CD8-positive, alpha-beta memory T cell (primary cell): ENCODE data around the gene PPP4R3A. TPM values are rescaled to one million over a fixed set of nuclear protein-coding genes. Genes with fewer than 3 reads are reported as not detected.

Source experiments
- CTCF ChIA-PET: fragments of 350-600 bp; sonication (Branson Sonifier 250); formaldehyde crosslinking; loops from one replicate; lab custom pipeline; 2021; ENCODE audit warnings: antibody characterized with exemption; lab: Charles Lee
- POLR2A ChIA-PET: fragments of 350-600 bp; sonication (Branson Sonifier 250); formaldehyde crosslinking; loops from one replicate; lab custom pipeline; 2021; ENCODE audit warnings: antibody characterized with exemption; lab: Charles Lee
- DNase-seq, 5 donors: peaks; one replicate each; pipeline versions ENCODE4 v3.0.0 to v3.0.0-alpha.2; 2020 to 2022; ENCODE audit warnings: mixed read lengths in 1 of 5
- H3K27ac ChIP-seq: one replicate; pipeline ENCODE4 v1.7.0; 2013; ENCODE audit warnings: low read depth, mild to moderate bottlenecking, low read length, moderate library complexity
- H3K27me3 ChIP-seq: 2 replicates; pipeline ENCODE4 v1.7.0; 2013; ENCODE audit warnings: low read length, mild to moderate bottlenecking; ENCODE audit not compliant: insufficient read depth, poor library complexity, severe bottlenecking
- H3K36me3 ChIP-seq: 2 replicates; pipeline ENCODE4 v1.7.0; 2013; ENCODE audit warnings: mild to moderate bottlenecking, low read length, moderate library complexity; ENCODE audit not compliant: insufficient read depth
- H3K4me1 ChIP-seq: 2 replicates; pipeline ENCODE4 v1.7.0; 2013; ENCODE audit warnings: mild to moderate bottlenecking, low read length, moderate library complexity; ENCODE audit not compliant: insufficient read depth
- H3K4me3 ChIP-seq: 2 replicates; pipeline ENCODE4 v1.7.0; 2013; ENCODE audit warnings: mild to moderate bottlenecking, low read length
- H3K9me3 ChIP-seq: 2 replicates; pipeline ENCODE4 v1.7.0; 2013; ENCODE audit warnings: mild to moderate bottlenecking, low read length
- H3K27ac Mint-ChIP-seq, 8 donors: one replicate each; pipeline ENCODE4 v1.8.0; 2020 to 2021; ENCODE audit warnings: mixed read lengths in 8 of 8, mild to moderate bottlenecking in 6 of 8, inconsistent platforms in 3 of 8, moderate library complexity in 3 of 8
- H3K27me3 Mint-ChIP-seq, 2 donors: one replicate each; pipeline ENCODE4 v1.8.0; 2020 to 2021; ENCODE audit warnings: mixed read lengths in 2 of 2, mild to moderate bottlenecking in 1 of 2, moderate library complexity in 1 of 2
- H3K36me3 Mint-ChIP-seq, 3 donors: one replicate each; pipeline ENCODE4 v1.8.0; 2020 to 2021; ENCODE audit warnings: mixed read lengths in 3 of 3, inconsistent platforms in 1 of 3, mild to moderate bottlenecking in 1 of 3
- H3K4me1 Mint-ChIP-seq, 3 donors: one replicate each; pipeline ENCODE4 v1.8.0; 2020 to 2021; ENCODE audit warnings: mixed read lengths in 3 of 3, inconsistent platforms in 1 of 3, mild to moderate bottlenecking in 1 of 3
- H3K4me3 Mint-ChIP-seq, 7 donors: one replicate each; pipeline ENCODE4 v1.8.0; 2020 to 2021; ENCODE audit warnings: mixed read lengths in 7 of 7, mild to moderate bottlenecking in 6 of 7, moderate library complexity in 4 of 7, inconsistent platforms in 2 of 7
- H3K9me3 Mint-ChIP-seq, 5 donors: one replicate each; pipeline ENCODE4 v1.8.0; 2020 to 2022; ENCODE audit warnings: mixed read lengths in 5 of 5, mild to moderate bottlenecking in 3 of 5, moderate library complexity in 2 of 5, inconsistent platforms in 1 of 5
- polyA plus RNA-seq: library from polyadenylated mRNA; unstranded; fragments of 300-500 nt; fragmentation: Illumina TruSeq; gene quantifications from one replicate; pipeline ENCODE4 v1.2.3, GENCODE V29; 2021
- total RNA-seq, 2 experiments: library from RNA; stranded (reverse); gene quantifications; one replicate each; pipeline ENCODE4 v1.2.3, GENCODE V29; 2021

PPP4R3A gene
- total and polyA plus RNA-seq, 3 experiments from 2014 or later = 139 to 159 (median 158) TPM

- Mint-ChIP-seq H3K27me3 (no peaks in the 10 kb centered on the region), H3K36me3 (peaks cover 8 to 38% (median 10%) of the 10 kb centered on the region in 3 donors), H3K4me3 (peak overlapping the region; percentile 81 to 93 (median 86)), H3K27ac (peak overlapping the region in 5 of 8 donors; percentile 37 to 97 (median 89)), H3K4me1 (peaks cover 40 to 53% (median 42%) of the 10 kb centered on the region in 3 donors), H3K9me3 (no peaks in the 10 kb centered on the region)
- Histone ChIP-seq H3K4me1 (peaks cover 36% of the 10 kb centered on the region), H3K27ac (peak overlapping the region; percentile 29), H3K4me3 (peak overlapping the region; percentile 60), H3K9me3 (no peaks in the 10 kb centered on the region), H3K27me3 (no peaks in the 10 kb centered on the region), H3K36me3 (peaks cover 8% of the 10 kb centered on the region)
- CTCF ChIA-PET = interaction anchor here (0.6 to 12.4 kb wide), 28 partner anchors 9 to 241 kb away, joined by 3 to 211 read pairs (median 5); no protein-coding TSS in a partner anchor
- POLR2A ChIA-PET = interaction anchor here (0.6 to 5.1 kb wide), 16 partner anchors 10 to 260 kb away, joined by 3 to 58 read pairs (median 6); no protein-coding TSS in a partner anchor
- DNase-seq = peak; percentile 59 to 85 (median 80)
Observed at GRCh38 chr14:91417983-91418386, 92.1 kb downstream of the PPP4R3A start.

GRCh38 chr14:91417120-91417982 lies 92.8 kb downstream of the PPP4R3A start, which contains the start of gene CCDC88C:
TSS of gene CCDC88C (minus strand) at chr14:91417820. CDS start at chr14:91417690, 130 bp downstream.
- Histone ChIP-seq H3K9me3 (no peaks in the 10 kb centered on the region), H3K36me3 (peaks cover 10% of the 10 kb centered on the region), H3K4me1 (peaks cover 42% of the 10 kb centered on the region), H3K27ac (peak within 1 kb of the TSS; percentile 87), H3K4me3 (peak within 1 kb of the TSS; percentile 91), H3K27me3 (no peaks in the 10 kb centered on the region)
- H3K4me3 Mint-ChIP-seq = peak within 1 kb of the TSS; percentile 97 to 100 (median 99)
- ChIA-PET POLR2A (interaction anchor here (0.8 to 5.1 kb wide), 13 partner anchors 9 to 107 kb away, joined by 3 to 58 read pairs (median 7); no protein-coding TSS in a partner anchor), CTCF (interaction anchor here (0.5 to 12.4 kb wide), 23 partner anchors 9 to 240 kb away, joined by 3 to 211 read pairs (median 6); no protein-coding TSS in a partner anchor)
- H3K36me3 Mint-ChIP-seq = peaks cover 8 to 43% (median 10%) of the 10 kb centered on the region in 3 donors
- peaks cover 45 to 59% (median 48%) of the 10 kb centered on the region in 3 donors for H3K4me1 Mint-ChIP-seq
- no peaks in the 10 kb centered on the region for H3K9me3 Mint-ChIP-seq
- H3K27ac Mint-ChIP-seq = peak within 1 kb of the TSS; percentile 95 to 100 (median 98)
- H3K27me3 Mint-ChIP-seq = no peaks in the 10 kb centered on the region
- DNase-seq = peak; percentile 70 to 87 (median 80)

DNA sequence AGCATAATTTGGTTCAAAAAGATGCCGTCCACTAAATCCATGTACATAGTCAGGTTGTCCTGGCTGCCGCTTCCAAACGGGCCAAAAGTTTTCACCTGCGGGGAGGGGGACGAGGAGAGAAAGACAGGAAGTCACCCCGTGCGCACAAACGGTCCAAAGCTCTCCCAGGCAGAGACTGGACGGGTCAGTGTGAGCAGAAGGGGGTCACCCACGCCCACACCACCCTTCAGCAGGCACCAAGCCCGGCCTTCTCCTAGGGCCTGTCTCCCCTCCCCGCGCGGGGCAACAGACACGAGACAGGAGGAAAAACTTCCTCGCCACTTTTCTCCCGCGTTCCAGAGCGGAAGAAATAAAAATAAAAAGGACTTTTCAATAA lies 93.4 kb downstream of the PPP4R3A start:
- peaks cover 10% of the 10 kb centered on the region for H3K36me3 ChIP-seq
- ChIA-PET POLR2A (interaction anchor here (1.3 to 5.1 kb wide), 11 partner anchors 13 to 101 kb away, joined by 3 to 58 read pairs (median 10); no protein-coding TSS in a partner anchor), CTCF (interaction anchor here (1.5 to 12.4 kb wide), 10 partner anchors 17 to 170 kb away, joined by 4 to 211 read pairs (median 47); no protein-coding TSS in a partner anchor)
- peaks cover 47 to 66% (median 55%) of the 10 kb centered on the region in 3 donors for H3K4me1 Mint-ChIP-seq
- peak overlapping the region; percentile 95 to 100 (median 98) for H3K27ac Mint-ChIP-seq
- peaks cover 47% of the 10 kb centered on the region for H3K4me1 ChIP-seq
- no peaks in the 10 kb centered on the region for H3K9me3 Mint-ChIP-seq
- DNase-seq = no peak
- peak overlapping the region; percentile 97 to 100 (median 99) for H3K4me3 Mint-ChIP-seq
- no peaks in the 10 kb centered on the region for H3K9me3 ChIP-seq
- H3K27ac ChIP-seq = peak overlapping the region; percentile 87
- H3K4me3 ChIP-seq = peak overlapping the region; percentile 91
- no peaks in the 10 kb centered on the region for H3K27me3 Mint-ChIP-seq
- H3K27me3 ChIP-seq = no peaks in the 10 kb centered on the region
- peaks cover 8 to 44% (median 10%) of the 10 kb centered on the region in 3 donors for H3K36me3 Mint-ChIP-seq

GRCh38 chr14:91415794-91416743 lies 94.0 kb downstream of the PPP4R3A start:
- Histone ChIP-seq H3K36me3 (peaks cover 11% of the 10 kb centered on the region), H3K4me1 (peaks cover 54% of the 10 kb centered on the region), H3K4me3 (peak overlapping the region; percentile 91), H3K9me3 (no peaks in the 10 kb centered on the region), H3K27me3 (no peaks in the 10 kb centered on the region), H3K27ac (peak overlapping the region; percentile 87)
- Mint-ChIP-seq H3K27me3 (no peaks in the 10 kb centered on the region), H3K27ac (peak overlapping the region; percentile 95 to 100 (median 98)), H3K4me1 (peaks cover 51 to 70% (median 61%) of the 10 kb centered on the region in 3 donors), H3K9me3 (no peaks in the 10 kb centered on the region), H3K36me3 (peaks cover 10 to 48% (median 11%) of the 10 kb centered on the region in 3 donors), H3K4me3 (peak overlapping the region; percentile 97 to 100 (median 99))
- POLR2A ChIA-PET = interaction anchor here (0.6 to 5.1 kb wide), 15 partner anchors 12 to 100 kb away, joined by 3 to 58 read pairs (median 10); no protein-coding TSS in a partner anchor
- peak; percentile 52 to 90 (median 85) for DNase-seq
- CTCF ChIA-PET = interaction anchor here (0.7 to 12.4 kb wide), 17 partner anchors 8 to 239 kb away, joined by 3 to 211 read pairs (median 8); no protein-coding TSS in a partner anchor

DNA sequence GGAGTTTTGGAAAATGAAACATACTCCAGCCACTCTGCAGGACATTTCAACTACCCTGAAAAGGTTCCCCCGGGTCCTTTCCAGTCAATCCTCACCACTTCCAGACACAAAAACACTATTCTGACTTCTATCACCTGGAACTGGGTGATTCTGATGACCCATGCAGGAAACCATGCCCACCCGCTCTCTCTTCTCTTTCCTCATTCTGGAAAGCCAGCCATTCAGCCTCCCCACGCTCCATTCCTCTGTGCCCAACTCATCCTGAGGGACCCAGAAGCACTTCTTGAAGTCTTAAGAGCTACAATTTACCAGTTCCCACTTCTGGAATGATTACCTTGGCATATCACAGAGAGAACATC lies 95.7 kb downstream of the PPP4R3A start:
- H3K9me3 ChIP-seq = no peaks in the 10 kb centered on the region
- Mint-ChIP-seq H3K36me3 (peaks cover 17 to 62% (median 20%) of the 10 kb centered on the region in 3 donors), H3K4me3 (peak overlapping the region; percentile 97 to 100 (median 99)), H3K9me3 (no peaks in the 10 kb centered on the region), H3K27me3 (no peaks in the 10 kb centered on the region), H3K27ac (peak overlapping the region; percentile 95 to 100 (median 98)), H3K4me1 (peaks cover 63 to 79% (median 72%) of the 10 kb centered on the region in 3 donors)
- H3K27me3 ChIP-seq = no peaks in the 10 kb centered on the region
- H3K4me3 ChIP-seq = peak overlapping the region; percentile 91
- ChIA-PET CTCF (interaction anchor here (1.6 to 12.4 kb wide), 7 partner anchors 10 to 90 kb away, joined by 3 to 211 read pairs (median 64); no protein-coding TSS in a partner anchor), POLR2A (interaction anchor here (0.6 to 5.1 kb wide), 10 partner anchors 10 to 1032 kb away, joined by 3 to 58 read pairs (median 12); no protein-coding TSS in a partner anchor)
- DNase-seq = no peak
- peak overlapping the region; percentile 55 for H3K27ac ChIP-seq
- H3K4me1 ChIP-seq = peaks cover 68% of the 10 kb centered on the region
- peaks cover 27% of the 10 kb centered on the region for H3K36me3 ChIP-seq

- H3K4me1 ChIP-seq = peaks cover 70% of the 10 kb centered on the region
Observed at GRCh38 chr14:91413547-91414474, 96.3 kb downstream of the PPP4R3A start.

More at GRCh38 chr14:91413547-91414474, 96.3 kb downstream of the PPP4R3A start:
- peak overlapping the region; percentile 38 for H3K27ac ChIP-seq
- CTCF ChIA-PET = interaction anchor here (1.6 to 12.4 kb wide), 4 partner anchors 14 to 90 kb away, joined by 7 to 211 read pairs (median 46); no protein-coding TSS in a partner anchor
- H3K4me1 Mint-ChIP-seq = peaks cover 60 to 76% (median 72%) of the 10 kb centered on the region in 3 donors
- peaks cover 17 to 65% (median 22%) of the 10 kb centered on the region in 3 donors for H3K36me3 Mint-ChIP-seq
- H3K27me3 Mint-ChIP-seq = no peaks in the 10 kb centered on the region
- no peaks in the 10 kb centered on the region for H3K9me3 ChIP-seq
- H3K36me3 ChIP-seq = peaks cover 27% of the 10 kb centered on the region
- peak overlapping the region; percentile 97 to 100 (median 99) for H3K4me3 Mint-ChIP-seq
- no peaks in the 10 kb centered on the region for H3K9me3 Mint-ChIP-seq
- H3K27me3 ChIP-seq = no peaks in the 10 kb centered on the region
- peak; percentile 47 to 78 (median 65) for DNase-seq
- POLR2A ChIA-PET = interaction anchor here (1.0 to 5.1 kb wide), 8 partner anchors 10 to 1031 kb away, joined by 3 to 58 read pairs (median 7); no protein-coding TSS in a partner anchor
- H3K27ac Mint-ChIP-seq = peak overlapping the region; percentile 95 to 100 (median 98)
- peak overlapping the region; percentile 91 for H3K4me3 ChIP-seq
